GM19328 (cell line): ENCODE data around the gene SETD1A.

Source experiments
- ATAC-seq: cut with Tn5 transposase; IDR thresholded peaks from one replicate; pipeline ENCODE4 v1.9.1; 2021; ENCODE audit warnings: mild to moderate bottlenecking, moderate library complexity; ENCODE audit not compliant: unreplicated experiment

SETD1A gene

GRCh38 chr16:30957456-30958174 is at the start of gene SETD1A:
Gene SETD1A (plus strand): TSS chr16:30957754. CDS start chr16:30958732, 978 bp downstream.
- ATAC-seq, result peak; percentile 64

GRCh38 chr16:30910427-30911029 is 47.0 kb upstream of the SETD1A start:
- no peak for ATAC-seq

GRCh38 chr16:30912794-30913412 is 44.7 kb upstream of the SETD1A start:
- ATAC-seq, result no peak

GRCh38 chr16:30914830-30915229 is 42.7 kb upstream of the SETD1A start:
- ATAC-seq, result no peak

- no peak for ATAC-seq
These were observed 38.9 kb upstream of the SETD1A start for GRCh38 chr16:30918614-30919013.

GRCh38 chr16:30920891-30921290 is 36.7 kb upstream of the SETD1A start:
- ATAC-seq, result no peak

GRCh38 chr16:30921459-30921747 is 36.2 kb upstream of the SETD1A start:
- no peak for ATAC-seq

GRCh38 chr16:30921748-30922419 is 35.7 kb upstream of the SETD1A start:
- no peak for ATAC-seq

GRCh38 chr16:30922420-30922959 is 35.1 kb upstream of the SETD1A start:
- peak; percentile 73 for ATAC-seq

- peak; percentile 58 for ATAC-seq
These were observed 34.5 kb upstream of the SETD1A start for GRCh38 chr16:30922960-30923535.

GRCh38 chr16:30923554-30924075 is 33.9 kb upstream of the SETD1A start, which contains the start of gene FBXL19:
Gene FBXL19 (plus strand): TSS chr16:30923572. CDS start chr16:30925755, 2,183 bp downstream.
- ATAC-seq, result no peak

GRCh38 chr16:30924076-30924912 is 33.3 kb upstream of the SETD1A start:
- no peak for ATAC-seq

GRCh38 chr16:30924913-30925631 is 32.5 kb upstream of the SETD1A start:
- no peak for ATAC-seq

GRCh38 chr16:30925632-30925987 is 31.9 kb upstream of the SETD1A start:
- ATAC-seq, result no peak

- ATAC-seq, result no peak
These were observed 31.4 kb upstream of the SETD1A start for GRCh38 chr16:30925995-30926811.

- no peak for ATAC-seq
These were observed 30.4 kb upstream of the SETD1A start for GRCh38 chr16:30926937-30927788.

- ATAC-seq, result no peak
These were observed 29.7 kb upstream of the SETD1A start for GRCh38 chr16:30927789-30928378.
